Measurements from ENCODE around the gene RBM45. TPM values are rescaled to one million over a fixed set of nuclear protein-coding genes. Genes with fewer than 3 reads are reported as not detected.

Gene RBM45
- total RNA-seq, 1 experiment from 2014 or later, result 13.6 TPM

GRCh38 chr2:178082408-178083045, 29.7 kb upstream of the RBM45 start:
- H3K4me1 Mint-ChIP-seq (ENCODE audit: low read depth, unreplicated experiment), result no peaks in the 10 kb centered on the region
- no peak overlapping the region for H3K27ac Mint-ChIP-seq (ENCODE audit: unreplicated experiment)
- Histone ChIP-seq H3K4me3 (ENCODE audit: low read depth, low read length) (no peak overlapping the region), H3K27me3 (replicated peaks; ENCODE audit: control insufficient read depth, insufficient read depth, low read length) (no peaks in the 10 kb centered on the region), H3K4me1 (no peaks in the 10 kb centered on the region), H3K9me3 (no peaks in the 10 kb centered on the region), H3K36me3 (ENCODE audit: control insufficient read depth, insufficient read depth, low read length) (no peaks in the 10 kb centered on the region)
- no TSS peak for BruUV-seq (replicated peaks)
- intact Hi-C loops (cut with micrococcal nuclease; ENCODE audit: unreplicated experiment), result no loop called here
- CTCF ChIA-PET, result no interaction called here
- no peaks in the 10 kb centered on the region for H3K9me3 Mint-ChIP-seq (ENCODE audit: unreplicated experiment)
- TF ChIP-seq, protein P1, sequence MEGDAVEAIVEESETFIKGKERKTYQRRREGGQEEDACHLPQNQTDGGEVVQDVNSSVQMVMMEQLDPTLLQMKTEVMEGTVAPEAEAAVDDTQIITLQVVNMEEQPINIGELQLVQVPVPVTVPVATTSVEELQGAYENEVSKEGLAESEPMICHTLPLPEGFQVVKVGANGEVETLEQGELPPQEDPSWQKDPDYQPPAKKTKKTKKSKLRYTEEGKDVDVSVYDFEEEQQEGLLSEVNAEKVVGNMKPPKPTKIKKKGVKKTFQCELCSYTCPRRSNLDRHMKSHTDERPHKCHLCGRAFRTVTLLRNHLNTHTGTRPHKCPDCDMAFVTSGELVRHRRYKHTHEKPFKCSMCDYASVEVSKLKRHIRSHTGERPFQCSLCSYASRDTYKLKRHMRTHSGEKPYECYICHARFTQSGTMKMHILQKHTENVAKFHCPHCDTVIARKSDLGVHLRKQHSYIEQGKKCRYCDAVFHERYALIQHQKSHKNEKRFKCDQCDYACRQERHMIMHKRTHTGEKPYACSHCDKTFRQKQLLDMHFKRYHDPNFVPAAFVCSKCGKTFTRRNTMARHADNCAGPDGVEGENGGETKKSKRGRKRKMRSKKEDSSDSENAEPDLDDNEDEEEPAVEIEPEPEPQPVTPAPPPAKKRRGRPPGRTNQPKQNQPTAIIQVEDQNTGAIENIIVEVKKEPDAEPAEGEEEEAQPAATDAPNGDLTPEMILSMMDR (IDR thresholded peaks at IDR 0.05; ENCODE audit: insufficient read depth in 1 of 2, low read depth in 1 of 2, low read length in 1 of 2, severe bottlenecking in 1 of 2, unreplicated experiment in 1 of 2), result no peak
- POLR2A ChIA-PET, result no interaction called here
- no peak for DNase-seq
- H3K27me3 Mint-ChIP-seq (ENCODE audit: insufficient read depth, unreplicated experiment), result peaks cover 9% of the 10 kb centered on the region
- H3K36me3 Mint-ChIP-seq (ENCODE audit: insufficient read depth, unreplicated experiment), result no peaks in the 10 kb centered on the region
- no peak overlapping the region for H3K4me3 Mint-ChIP-seq (ENCODE audit: unreplicated experiment)

DNA sequence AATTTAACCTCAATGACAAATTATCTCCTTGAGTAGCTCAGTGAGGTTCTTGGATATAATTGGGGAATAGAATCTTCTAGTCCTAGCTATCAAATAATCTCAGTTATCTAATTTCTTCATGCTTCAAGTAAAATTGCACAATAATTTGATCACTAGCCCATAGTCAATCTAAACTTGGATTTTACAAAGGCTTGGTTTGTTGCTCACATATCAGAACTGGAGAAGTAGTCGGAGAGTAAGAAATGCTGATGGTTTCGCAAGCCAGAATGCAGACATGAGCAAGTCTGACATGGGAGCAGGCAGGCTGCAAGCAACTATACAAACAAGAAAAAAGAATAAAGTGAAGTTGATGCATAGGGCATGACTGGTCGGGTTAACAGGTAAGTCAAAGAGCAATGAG, 28.0 kb upstream of the RBM45 start:
- Mint-ChIP-seq H3K9me3 (ENCODE audit: unreplicated experiment) (no peaks in the 10 kb centered on the region), H3K36me3 (ENCODE audit: insufficient read depth, unreplicated experiment) (no peaks in the 10 kb centered on the region), H3K27ac (ENCODE audit: unreplicated experiment) (no peak overlapping the region), H3K4me1 (ENCODE audit: low read depth, unreplicated experiment) (no peaks in the 10 kb centered on the region), H3K4me3 (ENCODE audit: unreplicated experiment) (no peak overlapping the region), H3K27me3 (ENCODE audit: insufficient read depth, unreplicated experiment) (peaks cover 6% of the 10 kb centered on the region)
- ChIA-PET POLR2A (no interaction called here), CTCF (no interaction called here)
- no peaks in the 10 kb centered on the region for H3K27me3 ChIP-seq (replicated peaks; ENCODE audit: control insufficient read depth, insufficient read depth, low read length)
- H3K9me3 ChIP-seq, result no peaks in the 10 kb centered on the region
- no peaks in the 10 kb centered on the region for H3K36me3 ChIP-seq (ENCODE audit: control insufficient read depth, insufficient read depth, low read length)
- H3K4me1 ChIP-seq, result no peaks in the 10 kb centered on the region
- DNase-seq, result no peak
- BruUV-seq (replicated peaks), result no TSS peak
- H3K4me3 ChIP-seq (ENCODE audit: low read depth, low read length), result no peak overlapping the region
- intact Hi-C loops (cut with micrococcal nuclease; ENCODE audit: unreplicated experiment), result no loop called here
- TF ChIP-seq, protein P1 (IDR thresholded peaks at IDR 0.05; ENCODE audit: insufficient read depth in 1 of 2, low read depth in 1 of 2, low read length in 1 of 2, severe bottlenecking in 1 of 2, unreplicated experiment in 1 of 2), result no peak

DNA sequence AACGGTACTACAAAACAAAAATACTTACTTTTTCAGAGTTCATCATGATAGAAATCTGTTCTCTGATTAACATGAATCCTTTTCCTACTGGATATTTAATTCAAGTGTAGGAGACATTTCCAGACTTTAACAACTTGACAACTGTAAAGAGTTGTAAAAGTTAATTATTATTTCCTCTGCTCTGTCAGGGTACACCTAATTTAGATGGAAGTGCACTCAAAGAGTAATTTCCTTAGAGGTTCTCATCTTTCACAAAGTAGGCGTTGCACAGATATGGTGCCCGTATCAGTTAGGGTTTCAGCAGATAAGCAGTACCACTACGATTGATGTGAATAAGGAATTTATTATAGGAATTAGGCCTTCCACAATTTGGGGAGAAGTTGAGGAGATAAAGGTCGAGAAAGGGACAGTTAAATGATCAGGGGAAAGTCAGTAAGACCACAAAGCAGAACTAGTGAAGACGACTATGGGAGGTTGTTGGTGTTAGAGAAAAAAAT, 23.4 kb upstream of the RBM45 start:
- no peak for DNase-seq
- H3K4me1 Mint-ChIP-seq (ENCODE audit: low read depth, unreplicated experiment), result no peaks in the 10 kb centered on the region
- Histone ChIP-seq H3K27me3 (replicated peaks; ENCODE audit: control insufficient read depth, insufficient read depth, low read length) (no peaks in the 10 kb centered on the region), H3K9me3 (no peaks in the 10 kb centered on the region), H3K4me3 (ENCODE audit: low read depth, low read length) (no peak overlapping the region), H3K4me1 (no peaks in the 10 kb centered on the region), H3K36me3 (ENCODE audit: control insufficient read depth, insufficient read depth, low read length) (no peaks in the 10 kb centered on the region)
- H3K4me3 Mint-ChIP-seq (ENCODE audit: unreplicated experiment), result no peak overlapping the region
- intact Hi-C loops (cut with micrococcal nuclease; ENCODE audit: unreplicated experiment), result no loop called here
- no peaks in the 10 kb centered on the region for H3K36me3 Mint-ChIP-seq (ENCODE audit: insufficient read depth, unreplicated experiment)
- no peaks in the 10 kb centered on the region for H3K9me3 Mint-ChIP-seq (ENCODE audit: unreplicated experiment)
- H3K27ac Mint-ChIP-seq (ENCODE audit: unreplicated experiment), result no peak overlapping the region
- BruUV-seq (replicated peaks), result no TSS peak
- POLR2A ChIA-PET, result no interaction called here
- TF ChIP-seq, protein P1 (IDR thresholded peaks at IDR 0.05; ENCODE audit: insufficient read depth in 1 of 2, low read depth in 1 of 2, low read length in 1 of 2, severe bottlenecking in 1 of 2, unreplicated experiment in 1 of 2), result no peak
- CTCF ChIA-PET, result interaction anchor here (1.6 kb wide), 1 partner anchor 23 kb away, joined by 4 read pairs; the partner anchor contains the start of gene RBM45
- peaks cover 10% of the 10 kb centered on the region for H3K27me3 Mint-ChIP-seq (ENCODE audit: insufficient read depth, unreplicated experiment)
